PC-9 (cell line): ENCODE data around the gene IFT22. TPM values are rescaled to one million over a fixed set of nuclear protein-coding genes. Genes with fewer than 3 reads are reported as not detected.

Source experiments
- BruUV-seq: library from RNA; stranded (reverse); fragments of 400-500 nt; replicated peaks from 2 replicates; lab custom pipeline; 2021; lab: Mats Ljungman, UMichigan
- CTCF ChIA-PET: fragments of 300-600 bp; sonication (Branson Sonifier 250); formaldehyde crosslinking; loops from one replicate; lab custom pipeline; 2022; ENCODE audit warnings: antibody characterized with exemption; lab: Charles Lee
- POLR2A ChIA-PET: fragments of 300-600 bp; sonication (Branson Sonifier 250); formaldehyde crosslinking; loops from one replicate; lab custom pipeline; 2022; ENCODE audit warnings: antibody characterized with exemption; ENCODE audit not compliant: unreplicated experiment; lab: Charles Lee
- DNase-seq, 2 experiments: peaks; one replicate each; pipeline versions ENCODE4 v3.0.0 to v3.0.0-alpha.2; 2015 to 2022; ENCODE audit warnings: mixed read lengths in 1 of 2
- H2AFZ ChIP-seq: fragments of 200-600 bp; sonication (generic); 2 replicates; pipeline ENCODE4 v1.8.1; 2017; ENCODE audit warnings: antibody characterized with exemption
- H3F3A ChIP-seq: fragments of 200-600 bp; sonication (generic); 2 replicates; pipeline ENCODE4 v1.8.1; 2017; ENCODE audit warnings: antibody characterized with exemption, mild to moderate bottlenecking, low read depth; ENCODE audit not compliant: insufficient read depth
- H3K27ac ChIP-seq: fragments of 200-600 bp; sonication (generic); 2 replicates; pipeline ENCODE4 v1.6.1; 2016; ENCODE audit warnings: mixed run types
- H3K27me3 ChIP-seq: fragments of 200-600 bp; sonication (generic); 2 replicates; pipeline ENCODE4 v1.6.1; 2016; ENCODE audit warnings: low read depth, mixed run types; ENCODE audit not compliant: insufficient read depth
- H3K36me3 ChIP-seq: fragments of 200-600 bp; sonication (generic); 2 replicates; pipeline ENCODE4 v1.6.1; 2016; ENCODE audit warnings: low read depth, mixed run types
- H3K4me1 ChIP-seq: fragments of 200-600 bp; sonication (generic); replicated peaks from 2 replicates; pipeline ENCODE4 v1.6.1; 2016; ENCODE audit warnings: mixed run types; ENCODE audit not compliant: insufficient read depth
- H3K4me2 ChIP-seq: fragments of 200-600 bp; sonication (generic); 2 replicates; pipeline ENCODE4 v1.6.1; 2017; ENCODE audit warnings: mixed run types
- H3K4me3 ChIP-seq: fragments of 200-600 bp; sonication (generic); 2 replicates; pipeline ENCODE4 v1.6.1; 2016; ENCODE audit warnings: mixed run types
- H3K79me2 ChIP-seq: fragments of 200-600 bp; sonication (generic); 2 replicates; pipeline ENCODE4 v1.6.1; 2017; ENCODE audit warnings: low read depth, mixed run types
- H3K9me2 ChIP-seq: fragments of 200-600 bp; sonication (generic); 2 replicates; pipeline ENCODE4 v1.8.1; 2017; ENCODE audit warnings: mild to moderate bottlenecking; ENCODE audit not compliant: insufficient read depth
- H3K9me3 ChIP-seq: fragments of 200-600 bp; sonication (generic); 2 replicates; pipeline ENCODE4 v1.8.1; 2016; ENCODE audit warnings: low read depth; ENCODE audit not compliant: insufficient read depth
- H4K20me1 ChIP-seq: fragments of 200-600 bp; sonication (generic); 2 replicates; pipeline ENCODE4 v1.8.1; 2017; ENCODE audit not compliant: insufficient read depth
- CTCF ChIP-seq: fragments of 200-600 bp; sonication (generic); conservative IDR thresholded peaks from 2 replicates; pipeline ENCODE4 v1.6.1; 2017; ENCODE audit warnings: mixed run types, antibody characterized with exemption, mild to moderate bottlenecking, moderate library complexity
- EZH2 ChIP-seq: fragments of 200-600 bp; sonication (generic); IDR thresholded peaks from 2 replicates; pipeline ENCODE4 v1.8.0; 2017; ENCODE audit warnings: antibody characterized with exemption, low read depth
- intact Hi-C: fragments of 100-400 bp; cut with micrococcal nuclease; formaldehyde crosslinking; loops from one replicate; pipeline ENCODE4 v1.10.0; 2022; ENCODE audit not compliant: unreplicated experiment
- total RNA-seq: library from RNA; stranded (reverse); gene quantifications from 2 replicates; pipeline ENCODE4 v1.2.3, GENCODE V29; 2021

The IFT22 gene
- total RNA-seq, 1 experiment from 2014 or later, result 53.0 TPM

DNA sequence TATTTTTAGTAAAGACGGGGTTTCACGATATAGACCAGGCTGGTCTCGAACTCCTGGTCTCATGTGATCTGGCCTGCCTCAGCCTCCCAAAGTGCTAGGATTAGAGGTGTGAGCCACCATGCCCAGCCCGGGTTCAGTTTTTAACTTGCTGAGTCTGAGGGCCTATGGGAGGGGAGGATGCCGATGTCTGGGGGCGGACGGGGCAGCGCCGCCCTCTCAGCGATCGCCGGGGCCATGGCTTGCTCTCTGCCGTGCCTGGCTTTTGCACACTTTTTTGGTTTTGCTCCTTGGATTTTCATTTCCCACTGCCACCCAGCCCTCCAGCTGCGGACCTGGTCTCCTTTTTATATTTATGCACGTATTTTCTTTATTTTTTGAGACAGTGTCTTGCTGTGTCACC, 25.9 kb upstream of the IFT22 start:
- DNase-seq, result no peak
- TF ChIP-seq CTCF, result no peak
- no peak for TF ChIP-seq EZH2
- Histone ChIP-seq H3K79me2 (no peaks in the 10 kb centered on the region), H3K9me3 (no peaks in the 10 kb centered on the region), H2AFZ (no peak overlapping the region), H3F3A (peaks cover 5% of the 10 kb centered on the region), H4K20me1 (no peaks in the 10 kb centered on the region), H3K4me3 (no peak overlapping the region), H3K4me2 (no peak overlapping the region), H3K4me1 (peaks cover 5% of the 10 kb centered on the region; the same call in 1 of the 2 replicates), H3K27me3 (0 out of 2 replicates have a peak, but pooled peaks cover 3% of the 10 kb centered on the region), H3K27ac (no peak overlapping the region), H3K36me3 (no peaks in the 10 kb centered on the region), H3K9me2 (no peaks in the 10 kb centered on the region)
- intact Hi-C loops, result no loop called here
- ChIA-PET CTCF (no interaction called here), POLR2A (no interaction called here)
- no TSS peak for BruUV-seq

DNA sequence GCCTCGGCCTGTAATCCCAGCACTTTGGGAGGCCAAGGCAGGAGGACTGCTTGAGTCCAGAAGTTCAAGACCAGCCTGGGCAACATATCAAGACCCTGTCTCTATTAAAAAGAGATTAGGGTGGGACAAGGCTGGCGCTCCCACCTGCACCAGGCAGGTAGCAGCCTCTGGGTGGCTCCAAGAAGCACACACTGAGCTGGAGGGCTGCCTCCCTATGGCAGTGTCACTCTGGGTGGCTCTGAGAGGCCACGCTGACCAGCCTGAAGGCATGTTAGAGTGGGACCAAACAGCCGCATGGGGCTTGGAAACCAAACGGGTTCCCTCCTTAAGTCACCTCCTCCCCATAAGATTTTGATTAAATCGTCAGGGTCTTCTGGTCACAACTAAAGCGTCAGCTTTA, 21.3 kb upstream of the IFT22 start:
- CTCF ChIA-PET, result no interaction called here
- no peak for DNase-seq

GRCh38 chr7:101340379-101340778, 18.8 kb upstream of the IFT22 start:
- Histone ChIP-seq H3K4me2 (no peak overlapping the region), H3K4me1 (no peaks in the 10 kb centered on the region), H3K27ac (no peak overlapping the region), H3K4me3 (no peak overlapping the region), H3F3A (no peaks in the 10 kb centered on the region), H3K9me3 (no peaks in the 10 kb centered on the region), H3K27me3 (peaks cover 14% of the 10 kb centered on the region; the same call in 1 of the 2 replicates), H3K79me2 (no peaks in the 10 kb centered on the region), H2AFZ (no peak overlapping the region), H4K20me1 (no peaks in the 10 kb centered on the region), H3K36me3 (no peaks in the 10 kb centered on the region), H3K9me2 (no peaks in the 10 kb centered on the region)
- POLR2A ChIA-PET, result no interaction called here
- DNase-seq, result no peak
- no peak for TF ChIP-seq CTCF
- TF ChIP-seq EZH2, result no peak
- CTCF ChIA-PET, result interaction anchor here (0.6 kb wide), 1 partner anchor 24 kb away, joined by 6 read pairs; no protein-coding TSS in a partner anchor
- no TSS peak for BruUV-seq
- intact Hi-C loops, result no loop called here

More for the DNA sequence above, 21.3 kb upstream of the IFT22 start:
- intact Hi-C loops, result no loop called here
- Histone ChIP-seq H3K9me2 (no peaks in the 10 kb centered on the region), H3K4me3 (no peak overlapping the region), H3K9me3 (no peaks in the 10 kb centered on the region), H3K27me3 (peaks cover 14% of the 10 kb centered on the region; the same call in 1 of the 2 replicates), H3K4me2 (no peak overlapping the region), H3K79me2 (no peaks in the 10 kb centered on the region), H3F3A (no peaks in the 10 kb centered on the region), H3K4me1 (no peaks in the 10 kb centered on the region), H4K20me1 (no peaks in the 10 kb centered on the region), H3K27ac (no peak overlapping the region), H3K36me3 (no peaks in the 10 kb centered on the region), H2AFZ (no peak overlapping the region)
- no TSS peak for BruUV-seq
- POLR2A ChIA-PET, result no interaction called here
- TF ChIP-seq CTCF (no peak), EZH2 (no peak)
